GM19324 (cell line): Measurements from ENCODE around the gene ZNF319.
A peak's percentile ranks its signal among the peaks of the same experiment; 100 is the strongest.

Experiments
- ATAC-seq: cut with Tn5 transposase; IDR thresholded peaks from one replicate; pipeline ENCODE4 v1.9.1; 2021; ENCODE audit warnings: mild to moderate bottlenecking, moderate library complexity; ENCODE audit not compliant: unreplicated experiment, low FRiP score

The ZNF319 gene

GRCh38 chr16:57999971-58000705 lies at the start of gene ZNF319:
TSS of gene ZNF319 (minus strand) at chr16:58000672. CDS start at chr16:57998265, 2,407 bp downstream.
- peak; percentile 25 for ATAC-seq

- ATAC-seq = no peak
Observed at GRCh38 chr16:58049232-58050185, 49.0 kb upstream of the ZNF319 start.

GRCh38 chr16:58048494-58049231 lies 48.2 kb upstream of the ZNF319 start:
- no peak for ATAC-seq

GRCh38 chr16:58047557-58048348 lies 47.3 kb upstream of the ZNF319 start:
- no peak for ATAC-seq

- ATAC-seq = no peak
Observed at GRCh38 chr16:58046936-58047335, 46.5 kb upstream of the ZNF319 start.

GRCh38 chr16:58046054-58046881 lies 45.8 kb upstream of the ZNF319 start:
- ATAC-seq = no peak

GRCh38 chr16:58045096-58045495 lies 44.6 kb upstream of the ZNF319 start:
- no peak for ATAC-seq

- ATAC-seq = no peak
Observed at GRCh38 chr16:58044266-58045019, 44.0 kb upstream of the ZNF319 start.

GRCh38 chr16:58043571-58044155 lies 43.2 kb upstream of the ZNF319 start:
- no peak for ATAC-seq

- ATAC-seq = no peak
Observed at GRCh38 chr16:58042886-58043515, 42.5 kb upstream of the ZNF319 start.

- no peak for ATAC-seq
Observed at GRCh38 chr16:58042001-58042885, 41.8 kb upstream of the ZNF319 start.

GRCh38 chr16:58041628-58041955 lies 41.1 kb upstream of the ZNF319 start:
- ATAC-seq = no peak

- ATAC-seq = no peak
Observed at GRCh38 chr16:58040945-58041627, 40.6 kb upstream of the ZNF319 start.

- ATAC-seq = no peak
Observed at GRCh38 chr16:58040496-58040846, 40.0 kb upstream of the ZNF319 start.

- no peak for ATAC-seq
Observed at GRCh38 chr16:58039829-58040495, 39.5 kb upstream of the ZNF319 start.

GRCh38 chr16:58038219-58038641 lies 37.8 kb upstream of the ZNF319 start:
- ATAC-seq = no peak
